GM10266 (cell line): ENCODE results near the gene KDM1A.

Experiments
- DNase-seq: peaks from one replicate; pipeline ENCODE4 v3.0.0; 2012; ENCODE audit errors: extremely low spot score
- CTCF ChIP-seq: IDR thresholded peaks from 2 replicates; pipeline ENCODE4 v1.5.1; 2012; ENCODE audit warnings: mild to moderate bottlenecking, low read depth; ENCODE audit not compliant: control insufficient read depth, insufficient read depth; ENCODE audit errors: missing control alignments

The KDM1A gene

GRCh38 chr1:23062271-23062670 is 43.0 kb downstream of the KDM1A start:
- TF ChIP-seq CTCF = no peak
- DNase-seq = no peak

GRCh38 chr1:23065385-23065784 is 46.1 kb downstream of the KDM1A start:
- no peak for TF ChIP-seq CTCF
- DNase-seq = no peak

GRCh38 chr1:23066075-23066474 is 46.8 kb downstream of the KDM1A start:
- DNase-seq = no peak
- TF ChIP-seq CTCF = no peak

GRCh38 chr1:23069149-23069548 is 49.9 kb downstream of the KDM1A start:
- TF ChIP-seq CTCF = no peak
- DNase-seq = no peak

GRCh38 chr1:23069675-23070074 is 50.4 kb downstream of the KDM1A start:
- DNase-seq = no peak
- TF ChIP-seq CTCF = no peak

- no peak for DNase-seq
- TF ChIP-seq CTCF = no peak
Measured at GRCh38 chr1:23074012-23074411, 54.7 kb downstream of the KDM1A start.

- TF ChIP-seq CTCF = no peak
Measured at GRCh38 chr1:23079025-23079424, 59.8 kb downstream of the KDM1A start.

GRCh38 chr1:23080885-23081284 is 61.6 kb downstream of the KDM1A start:
- no peak for TF ChIP-seq CTCF
- no peak for DNase-seq

More at GRCh38 chr1:23079025-23079424, 59.8 kb downstream of the KDM1A start:
- DNase-seq = no peak
